CD4-positive, alpha-beta T cell (primary cell): ENCODE data around the gene AFF3. TPM values are rescaled to one million over a fixed set of nuclear protein-coding genes. Genes with fewer than 3 reads are reported as not detected.

Experiments
- ATAC-seq: fragments of 200-7000 bp; cut with Tn5 transposase; one replicate; pipeline ENCODE4 v1.10.0; 2022; ENCODE audit warnings: mild to moderate bottlenecking; ENCODE audit not compliant: poor library complexity
- CTCF ChIA-PET: fragments of 350-600 bp; sonication (Branson Sonifier 250); formaldehyde crosslinking; loops from one replicate; lab custom pipeline; 2021; ENCODE audit warnings: antibody characterized with exemption, inconsistent platforms; lab: Charles Lee
- POLR2A ChIA-PET: fragments of 350-600 bp; sonication (Branson Sonifier 250); formaldehyde crosslinking; loops from one replicate; lab custom pipeline; 2021; ENCODE audit warnings: antibody characterized with exemption, inconsistent platforms; lab: Charles Lee
- DNase-seq, 14 experiments: peaks; one replicate each; pipeline ENCODE4 v3.0.0-alpha.2; 2013 to 2020; ENCODE audit warnings: mixed read lengths in 2 of 14
- H3K27ac ChIP-seq, 2 donors: one replicate each; pipeline versions ENCODE4 v1.5.1 to v1.7.0; 2013; ENCODE audit warnings: low read length in 2 of 2, low read depth in 1 of 2, mild to moderate bottlenecking in 1 of 2
- H3K27me3 ChIP-seq, 2 experiments: 1 replicate in 1 of 2; 2 replicates in 1 of 2; pipeline versions ENCODE4 v1.6.1 to v1.7.0; 2013; ENCODE audit warnings: low read length in 2 of 2, control low read depth in 1 of 2, mild to moderate bottlenecking in 1 of 2, moderate library complexity in 1 of 2; ENCODE audit not compliant: insufficient read depth in 2 of 2, control insufficient read depth in 1 of 2
- H3K36me3 ChIP-seq: one replicate; pipeline ENCODE4 v1.6.1; 2013; ENCODE audit warnings: low read length, control low read depth; ENCODE audit not compliant: insufficient read depth
- H3K4me1 ChIP-seq: one replicate; pipeline ENCODE4 v1.6.1; 2013; ENCODE audit warnings: low read length, control low read depth; ENCODE audit not compliant: insufficient read depth
- H3K4me3 ChIP-seq: one replicate; pipeline ENCODE4 v1.5.1; 2013; ENCODE audit warnings: mild to moderate bottlenecking, low read length, moderate library complexity
- H3K9me3 ChIP-seq, 2 experiments: 1 replicate in 1 of 2; 2 replicates in 1 of 2; pipeline versions ENCODE4 v1.6.1 to v1.7.0; 2013; ENCODE audit warnings: low read length in 2 of 2, mild to moderate bottlenecking in 2 of 2, control low read depth in 1 of 2, moderate library complexity in 1 of 2; ENCODE audit not compliant: control insufficient read depth in 1 of 2, insufficient read depth in 1 of 2
- H3K27ac Mint-ChIP-seq: one replicate; pipeline ENCODE4 v1.8.0; 2020; ENCODE audit warnings: mixed read lengths
- H3K27me3 Mint-ChIP-seq: one replicate; pipeline ENCODE4 v1.8.0; 2021; ENCODE audit warnings: mixed read lengths
- H3K36me3 Mint-ChIP-seq: one replicate; pipeline ENCODE4 v1.8.0; 2021; ENCODE audit warnings: low read depth, mixed read lengths
- H3K4me1 Mint-ChIP-seq: one replicate; pipeline ENCODE4 v1.8.0; 2021; ENCODE audit warnings: low read depth, mixed read lengths
- H3K4me3 Mint-ChIP-seq: one replicate; pipeline ENCODE4 v1.8.0; 2020; ENCODE audit warnings: mild to moderate bottlenecking, mixed read lengths
- H3K9me3 Mint-ChIP-seq: one replicate; pipeline ENCODE4 v1.8.0; 2020; ENCODE audit warnings: mixed read lengths
- intact Hi-C, 2 experiments: fragments of 100-400 bp; cut with DNase I in 1 of 2; cut with micrococcal nuclease in 1 of 2; formaldehyde crosslinking; loops; one replicate each; pipeline versions ENCODE4 v1.15.1 to v1.9.0; 2023 to 2025; cut with DNase I, micrococcal nuclease
- total RNA-seq, 174 experiments: library from RNA in 2 of 174; stranded (reverse) in 2 of 174; gene quantifications; one replicate each; pipeline ENCODE4 v1.2.3 and lab custom pipeline; 2021 to 2026
- TF ChIP-seq, protein P1 (sequence below): fragments of 200-600 bp; IDR thresholded peaks from one replicate; pipeline ENCODE4 v1.8.0; 2022; ENCODE audit warnings: antibody characterized with exemption, mild to moderate bottlenecking

Gene AFF3
- total RNA-seq, 2 experiments from 2014 or later = 15.4 to 15.7 TPM

DNA sequence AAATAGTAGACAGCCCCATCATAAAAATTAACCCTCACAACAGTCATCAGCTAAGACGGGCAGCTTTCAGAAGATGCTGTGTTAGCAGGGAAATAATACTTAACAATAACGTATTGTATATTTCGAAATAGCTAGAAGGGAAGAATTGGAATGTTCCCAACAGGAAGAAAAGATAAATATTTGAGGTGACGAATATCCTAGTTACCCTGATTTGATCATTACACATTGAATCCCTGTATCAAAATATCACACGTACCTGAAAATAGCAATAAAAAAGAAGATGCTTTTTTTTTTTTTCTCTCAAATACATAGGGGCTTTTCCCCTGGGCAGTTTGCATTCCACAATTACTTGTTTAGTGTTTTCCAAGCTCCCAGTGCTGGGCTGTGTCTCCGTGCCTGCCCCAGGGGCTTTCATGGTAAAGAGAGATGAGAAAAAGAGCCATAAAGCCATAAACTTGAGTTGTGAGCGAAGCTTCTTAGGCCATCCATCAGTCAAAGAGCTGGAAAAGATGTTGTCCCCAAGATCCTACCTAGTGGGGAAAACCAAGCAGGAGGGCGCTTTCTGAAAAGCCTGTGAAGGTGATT lies 469.5 kb downstream of the AFF3 start:
- H3K27ac ChIP-seq = no peak overlapping the region
- POLR2A ChIA-PET = interaction anchor here (0.6 kb wide), 1 partner anchor 71 kb away, joined by 3 read pairs; no protein-coding TSS in a partner anchor

DNA sequence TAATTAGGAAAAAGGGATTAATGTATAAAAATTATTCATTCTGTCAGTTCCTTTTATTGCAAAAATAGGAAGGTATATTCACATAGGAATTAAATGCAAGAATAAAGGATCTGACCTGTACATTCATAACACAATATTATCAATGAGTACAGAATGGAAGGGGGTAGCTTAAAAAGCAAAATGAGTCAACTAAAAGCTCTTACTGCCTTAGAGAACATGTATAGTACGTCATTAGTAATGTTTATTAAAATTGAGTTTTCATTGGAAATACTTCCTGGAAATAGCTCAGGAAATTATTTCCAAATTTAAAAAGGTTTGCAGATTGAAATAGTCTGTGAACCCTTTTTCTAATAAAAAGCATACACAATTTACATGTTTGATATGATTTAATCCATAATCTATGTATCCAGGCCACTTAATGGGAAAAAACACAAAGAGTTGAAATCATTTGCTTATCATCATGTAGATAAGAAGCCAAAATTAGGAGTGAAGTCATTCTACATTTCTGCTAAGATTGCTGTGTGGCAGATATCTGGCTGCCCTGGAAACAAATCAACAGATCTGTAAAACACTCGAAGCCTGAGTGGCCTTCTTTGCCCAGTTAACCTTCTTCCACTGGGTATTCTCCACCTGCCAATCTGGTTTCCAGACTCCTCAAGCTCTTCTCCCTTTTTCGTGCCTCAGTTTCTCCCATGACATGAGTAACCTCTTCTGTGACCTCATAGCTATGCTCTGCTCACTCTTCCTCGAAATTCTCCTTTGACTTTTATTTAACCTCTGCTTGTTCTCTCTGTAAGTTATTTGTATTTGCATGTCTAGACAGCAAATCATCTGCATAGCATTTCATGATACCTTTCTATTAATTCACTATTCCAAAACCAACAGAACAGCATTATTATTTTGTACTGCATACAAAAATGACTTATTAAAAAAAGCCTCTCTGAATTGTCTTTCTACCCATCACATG lies 471.3 kb downstream of the AFF3 start:
- H3K9me3 ChIP-seq = no peaks in the 10 kb centered on the region
- no peak overlapping the region for H3K4me3 ChIP-seq
- DNase-seq (no peak), ATAC-seq (no peak)
- Mint-ChIP-seq H3K27me3 (no peaks in the 10 kb centered on the region), H3K36me3 (peaks cover 26% of the 10 kb centered on the region), H3K9me3 (no peaks in the 10 kb centered on the region), H3K4me1 (no peaks in the 10 kb centered on the region), H3K27ac (no peak overlapping the region), H3K4me3 (no peak overlapping the region)
- no peaks in the 10 kb centered on the region for H3K36me3 ChIP-seq
- no peaks in the 10 kb centered on the region for H3K27me3 ChIP-seq
- TF ChIP-seq, protein P1, sequence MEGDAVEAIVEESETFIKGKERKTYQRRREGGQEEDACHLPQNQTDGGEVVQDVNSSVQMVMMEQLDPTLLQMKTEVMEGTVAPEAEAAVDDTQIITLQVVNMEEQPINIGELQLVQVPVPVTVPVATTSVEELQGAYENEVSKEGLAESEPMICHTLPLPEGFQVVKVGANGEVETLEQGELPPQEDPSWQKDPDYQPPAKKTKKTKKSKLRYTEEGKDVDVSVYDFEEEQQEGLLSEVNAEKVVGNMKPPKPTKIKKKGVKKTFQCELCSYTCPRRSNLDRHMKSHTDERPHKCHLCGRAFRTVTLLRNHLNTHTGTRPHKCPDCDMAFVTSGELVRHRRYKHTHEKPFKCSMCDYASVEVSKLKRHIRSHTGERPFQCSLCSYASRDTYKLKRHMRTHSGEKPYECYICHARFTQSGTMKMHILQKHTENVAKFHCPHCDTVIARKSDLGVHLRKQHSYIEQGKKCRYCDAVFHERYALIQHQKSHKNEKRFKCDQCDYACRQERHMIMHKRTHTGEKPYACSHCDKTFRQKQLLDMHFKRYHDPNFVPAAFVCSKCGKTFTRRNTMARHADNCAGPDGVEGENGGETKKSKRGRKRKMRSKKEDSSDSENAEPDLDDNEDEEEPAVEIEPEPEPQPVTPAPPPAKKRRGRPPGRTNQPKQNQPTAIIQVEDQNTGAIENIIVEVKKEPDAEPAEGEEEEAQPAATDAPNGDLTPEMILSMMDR = no peak
- no peak overlapping the region for H3K27ac ChIP-seq
- CTCF ChIA-PET = no interaction called here
- H3K4me1 ChIP-seq = no peaks in the 10 kb centered on the region
- POLR2A ChIA-PET = interaction anchor here (0.6 kb wide), 1 partner anchor 788 kb away, joined by 3 read pairs; no protein-coding TSS in a partner anchor
- intact Hi-C loops = no loop called here

More for the DNA sequence above, 469.5 kb downstream of the AFF3 start:
- Histone ChIP-seq H3K36me3 (no peaks in the 10 kb centered on the region), H3K4me1 (no peaks in the 10 kb centered on the region), H3K27me3 (no peaks in the 10 kb centered on the region), H3K4me3 (no peak overlapping the region), H3K9me3 (no peaks in the 10 kb centered on the region)
- Mint-ChIP-seq H3K27ac (no peak overlapping the region), H3K27me3 (no peaks in the 10 kb centered on the region), H3K4me3 (no peak overlapping the region), H3K4me1 (no peaks in the 10 kb centered on the region), H3K9me3 (no peaks in the 10 kb centered on the region), H3K36me3 (peaks cover 16% of the 10 kb centered on the region)
- ATAC-seq (no peak), DNase-seq (no peak)
- intact Hi-C loops = no loop called here
- CTCF ChIA-PET = no interaction called here
- TF ChIP-seq, protein P1 = no peak

DNA sequence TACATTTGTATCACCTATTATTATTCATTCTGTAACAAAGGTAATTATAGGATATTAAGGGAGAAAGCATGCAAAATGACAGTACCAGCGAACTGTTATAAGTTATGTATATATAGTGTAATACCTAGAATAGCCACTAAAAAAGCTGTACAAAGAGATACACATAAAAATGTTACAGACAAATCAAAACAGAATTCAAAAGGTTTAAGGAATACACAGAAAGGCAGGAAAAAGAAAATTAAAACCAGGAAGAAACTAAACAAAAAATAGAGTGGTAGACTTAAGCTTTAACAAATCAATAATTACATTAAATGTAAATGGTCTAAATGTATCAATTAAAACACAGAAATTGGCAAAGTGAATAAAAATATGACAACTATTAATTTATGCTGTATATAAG lies 476.1 kb downstream of the AFF3 start:
- Mint-ChIP-seq H3K4me3 (no peak overlapping the region), H3K9me3 (no peaks in the 10 kb centered on the region), H3K27me3 (no peaks in the 10 kb centered on the region), H3K36me3 (peaks cover 26% of the 10 kb centered on the region), H3K27ac (no peak overlapping the region), H3K4me1 (no peaks in the 10 kb centered on the region)
- ChIA-PET CTCF (no interaction called here), POLR2A (no interaction called here)
- TF ChIP-seq, protein P1 = no peak
- Histone ChIP-seq H3K27ac (no peak overlapping the region), H3K9me3 (no peaks in the 10 kb centered on the region), H3K4me1 (no peaks in the 10 kb centered on the region), H3K27me3 (no peaks in the 10 kb centered on the region), H3K4me3 (no peak overlapping the region), H3K36me3 (no peaks in the 10 kb centered on the region)
- no peak for DNase-seq
- intact Hi-C loops = no loop called here
- ATAC-seq = no peak
